Embryonic facial prominence (tissue), 1 donor: Measurements from ENCODE around the gene GTF3C5.

Experiments used
- DNase-seq: peaks from one replicate; pipeline ENCODE4 v3.0.0-alpha.2; 2016; ENCODE audit errors: extremely low spot score

Gene GTF3C5

GRCh38 chr9:133107245-133107722 is 76.5 kb downstream of the GTF3C5 start:
- DNase-seq = no peak
